HG02943 (cell line): ENCODE measurements around the gene MLPH.

Source experiments
- ATAC-seq: cut with Tn5 transposase; IDR thresholded peaks from one replicate; pipeline ENCODE4 v1.9.1; 2021; ENCODE audit warnings: mild to moderate bottlenecking, low read depth, moderate library complexity; ENCODE audit not compliant: unreplicated experiment

Gene MLPH

DNA sequence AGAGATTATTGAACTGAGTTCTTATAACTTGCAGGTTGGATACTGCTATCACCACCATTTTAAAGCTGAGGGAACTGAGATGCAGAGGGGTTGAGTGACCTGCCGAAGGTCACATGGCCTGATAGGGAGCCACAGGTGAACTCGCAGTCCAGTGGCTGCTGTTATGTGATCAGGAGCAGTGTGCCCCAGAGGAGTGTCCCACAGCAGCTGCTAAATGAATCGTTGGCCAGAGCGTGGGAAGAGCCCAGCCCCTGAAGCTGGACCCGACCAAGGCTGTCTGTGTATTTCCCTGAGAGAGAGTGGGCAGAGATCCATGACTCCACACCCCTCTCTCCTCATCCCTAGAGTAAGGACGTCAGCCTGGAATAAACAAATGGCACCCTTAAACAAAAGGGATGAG, 52.6 kb downstream of the MLPH start:
- no peak for ATAC-seq

DNA sequence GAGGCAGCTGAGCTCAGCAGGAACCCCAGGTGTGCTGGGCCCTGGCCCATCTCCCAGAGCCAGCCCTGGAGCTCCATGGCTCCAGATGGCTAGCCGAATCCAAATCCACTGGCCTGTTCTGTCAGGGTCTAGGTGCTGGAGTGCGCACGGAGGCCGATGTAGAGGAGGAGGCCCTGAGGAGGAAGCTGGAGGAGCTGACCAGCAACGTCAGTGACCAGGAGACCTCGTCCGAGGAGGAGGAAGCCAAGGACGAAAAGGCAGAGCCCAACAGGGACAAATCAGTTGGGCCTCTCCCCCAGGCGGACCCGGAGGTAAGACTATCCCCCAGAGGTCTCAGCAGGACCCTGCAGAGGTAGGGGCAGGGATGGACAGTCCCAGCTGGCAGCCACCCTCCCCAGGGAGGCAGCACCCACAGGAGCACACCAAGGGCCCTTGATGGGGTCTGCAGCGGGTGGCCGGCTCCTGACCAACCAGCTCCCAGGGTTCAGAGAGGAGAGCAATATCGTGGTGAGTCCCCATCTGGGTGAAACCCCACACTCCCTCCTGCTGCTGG, 53.2 kb downstream of the MLPH start:
- ATAC-seq = no peak

DNA sequence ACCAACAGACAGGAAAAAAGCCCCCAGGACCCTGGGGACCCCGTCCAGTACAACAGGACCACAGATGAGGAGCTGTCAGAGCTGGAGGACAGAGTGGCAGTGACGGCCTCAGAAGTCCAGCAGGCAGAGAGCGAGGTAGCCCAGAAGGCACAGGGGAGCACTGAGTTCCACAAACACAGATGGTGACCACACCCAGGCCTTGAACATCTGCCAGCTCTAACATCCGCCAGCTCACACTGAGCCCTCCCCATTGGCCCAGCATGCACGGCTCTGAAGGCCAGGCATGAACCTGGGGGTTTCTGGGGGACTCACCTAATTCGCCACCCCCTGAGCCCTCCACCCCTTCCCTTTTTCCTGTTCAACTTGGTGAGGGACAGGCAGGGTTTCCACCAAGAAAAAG, 53.8 kb downstream of the MLPH start:
- no peak for ATAC-seq

DNA sequence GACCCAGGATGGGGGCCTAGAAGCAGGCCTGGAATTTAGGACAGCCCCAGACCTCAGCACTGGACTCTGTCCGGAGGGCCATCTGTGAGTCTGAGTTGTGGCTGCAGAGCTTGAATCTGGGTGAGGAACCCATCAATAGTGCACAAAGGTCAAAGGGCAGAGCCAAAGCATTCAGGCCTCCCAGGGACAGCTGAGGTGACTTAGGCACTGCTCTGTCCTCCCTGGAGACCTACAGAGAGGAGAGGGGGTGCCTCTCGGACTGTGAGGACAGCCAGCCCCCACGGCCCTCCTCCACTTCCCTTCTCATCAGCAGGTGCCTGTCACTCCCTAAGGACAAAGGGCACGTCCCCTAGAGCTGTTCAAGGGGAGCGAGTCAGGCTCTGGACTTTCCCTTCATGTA, 54.2 kb downstream of the MLPH start:
- no peak for ATAC-seq

DNA sequence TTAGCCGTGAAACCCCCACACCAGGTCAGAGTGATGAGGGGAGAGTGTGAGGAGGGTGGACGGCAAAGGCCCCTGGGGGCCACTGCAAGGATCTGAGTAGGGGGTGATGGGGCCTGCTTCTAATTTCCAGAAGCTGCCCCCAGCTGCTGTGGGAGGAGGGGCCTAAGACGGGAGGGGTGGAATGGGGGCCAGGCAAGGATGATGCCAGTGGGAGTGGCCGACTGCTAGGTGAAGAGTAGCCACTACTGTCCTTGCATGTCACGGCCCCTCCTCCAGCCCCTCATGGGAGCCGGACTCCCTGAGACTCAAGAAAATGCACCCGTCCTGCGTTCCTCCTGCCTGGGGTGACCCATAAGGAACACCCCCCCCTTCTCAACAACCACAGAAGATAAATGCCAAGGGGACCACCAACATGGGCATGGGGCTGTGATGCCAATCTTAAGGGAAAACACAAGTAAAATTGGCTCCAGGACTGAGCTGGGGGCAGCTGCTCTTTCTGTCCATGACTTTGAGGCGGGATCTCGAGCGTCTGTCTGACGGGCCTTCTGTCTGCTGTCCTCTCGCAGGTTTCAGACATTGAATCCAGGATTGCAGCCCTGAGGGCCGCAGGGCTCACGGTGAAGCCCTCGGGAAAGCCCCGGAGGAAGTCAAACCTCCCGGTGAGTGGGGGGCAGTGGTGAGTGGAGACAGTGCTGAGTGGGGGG, 55.1 kb downstream of the MLPH start:
- ATAC-seq = no peak

DNA sequence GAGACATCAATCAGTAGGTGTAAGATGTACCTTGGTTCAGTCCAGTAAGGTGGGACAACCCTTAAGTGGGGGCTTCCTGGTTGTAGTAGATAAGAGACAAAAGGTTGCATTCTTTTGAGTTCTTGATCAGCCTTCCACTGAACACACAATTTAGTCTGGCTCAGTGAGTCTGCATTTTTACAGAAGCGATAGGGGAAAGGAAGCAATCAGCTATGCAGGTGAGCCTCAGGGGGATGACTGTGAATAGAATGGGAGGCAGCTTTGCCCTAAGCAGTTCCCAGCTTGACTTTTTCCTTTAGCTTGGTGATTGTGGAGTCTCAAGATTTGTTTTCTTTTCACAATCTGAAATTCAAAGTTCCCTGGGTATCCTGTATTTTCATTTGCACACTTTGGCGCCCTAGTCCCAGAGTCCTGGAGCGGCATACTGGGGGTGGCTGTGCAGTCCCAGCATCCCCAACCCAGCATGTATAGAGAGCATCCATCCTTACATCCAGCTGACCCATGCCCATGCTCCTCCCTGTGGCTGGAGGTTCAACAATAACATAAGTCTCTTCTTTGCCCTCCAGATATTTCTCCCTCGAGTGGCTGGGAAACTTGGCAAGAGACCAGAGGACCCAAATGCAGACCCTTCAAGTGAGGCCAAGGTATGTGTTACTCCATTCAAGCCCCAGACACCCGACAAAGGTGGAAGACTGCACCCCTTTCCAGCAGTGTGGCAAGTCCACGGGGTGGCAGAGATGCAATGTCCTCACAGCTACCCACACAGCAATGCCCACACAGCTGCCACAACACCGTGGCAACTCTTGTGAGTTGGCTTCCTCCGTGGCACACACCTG, 59.2 kb downstream of the MLPH start:
- no peak for ATAC-seq

DNA sequence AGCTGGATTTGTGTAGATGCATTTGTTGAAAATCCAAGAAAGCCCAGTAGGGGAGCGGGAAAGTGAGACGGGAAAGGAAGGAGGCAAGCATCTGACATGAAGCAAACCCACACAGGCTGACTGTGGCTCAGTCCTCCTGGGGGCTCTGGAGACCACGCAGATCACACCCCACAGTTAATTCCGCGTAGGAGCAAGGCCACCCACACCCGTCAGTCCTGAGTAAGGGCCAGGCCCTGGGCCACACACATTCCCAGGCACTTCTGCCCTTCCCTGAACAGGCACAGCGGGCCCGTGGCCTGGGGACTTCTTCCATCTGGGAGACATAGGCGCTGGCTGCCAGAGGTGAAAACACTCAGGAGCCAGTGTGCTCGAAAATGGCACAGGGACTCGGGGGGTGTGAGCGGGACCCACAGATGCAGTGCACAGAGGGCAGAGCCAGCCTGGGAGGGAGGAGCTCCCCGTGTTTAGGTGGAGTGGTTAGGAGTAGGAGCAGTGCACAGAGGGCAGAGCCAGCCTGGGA, 59.9 kb downstream of the MLPH start:
- no peak for ATAC-seq

DNA sequence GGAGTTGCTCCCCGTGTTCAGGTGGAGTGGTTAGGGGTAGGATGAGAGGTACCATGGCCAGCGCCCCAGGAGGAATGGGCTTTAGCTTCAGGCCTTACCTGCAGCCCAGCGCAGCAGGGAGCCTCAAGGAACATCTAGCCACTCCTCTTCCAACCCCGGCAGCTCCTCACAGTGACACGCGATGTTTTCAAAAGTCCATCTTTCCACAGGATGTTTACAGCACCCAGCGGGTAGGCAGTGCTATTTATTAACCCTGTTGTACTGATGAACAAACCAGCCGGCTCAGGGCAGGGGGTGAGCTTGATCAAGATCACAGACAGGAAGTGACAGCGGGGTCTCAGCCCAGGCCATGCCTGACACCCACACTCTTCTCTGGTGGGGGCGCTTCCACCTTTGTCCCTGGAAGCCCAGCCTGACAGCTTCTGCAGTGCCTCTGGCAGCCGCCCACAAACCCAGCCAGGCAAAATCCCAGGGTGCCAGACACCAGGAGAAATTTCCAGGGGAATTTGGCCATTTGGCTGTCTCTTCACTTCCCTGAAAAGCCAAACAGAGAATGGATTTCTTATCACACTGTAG, 60.9 kb downstream of the MLPH start:
- no peak for ATAC-seq

DNA sequence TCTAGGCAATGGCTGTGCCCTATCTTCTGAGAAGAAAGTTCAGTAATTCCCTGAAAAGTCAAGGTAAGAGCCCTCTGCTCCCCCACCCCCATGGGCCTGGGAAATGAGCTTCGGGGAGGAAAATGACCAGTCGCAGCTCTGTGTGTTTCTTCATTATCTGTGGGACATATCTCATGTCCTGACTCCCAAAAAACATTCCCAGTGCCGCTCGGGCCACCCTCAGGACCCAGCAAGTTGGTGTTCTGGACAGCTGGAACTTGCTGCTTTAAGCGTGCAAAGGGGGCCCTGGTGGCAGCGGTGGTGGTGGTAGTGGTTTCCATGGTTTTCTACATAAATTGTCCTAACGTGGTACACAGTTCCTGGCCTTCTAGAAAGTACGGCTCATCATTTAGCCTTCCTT, 62.2 kb downstream of the MLPH start:
- no peak for ATAC-seq

DNA sequence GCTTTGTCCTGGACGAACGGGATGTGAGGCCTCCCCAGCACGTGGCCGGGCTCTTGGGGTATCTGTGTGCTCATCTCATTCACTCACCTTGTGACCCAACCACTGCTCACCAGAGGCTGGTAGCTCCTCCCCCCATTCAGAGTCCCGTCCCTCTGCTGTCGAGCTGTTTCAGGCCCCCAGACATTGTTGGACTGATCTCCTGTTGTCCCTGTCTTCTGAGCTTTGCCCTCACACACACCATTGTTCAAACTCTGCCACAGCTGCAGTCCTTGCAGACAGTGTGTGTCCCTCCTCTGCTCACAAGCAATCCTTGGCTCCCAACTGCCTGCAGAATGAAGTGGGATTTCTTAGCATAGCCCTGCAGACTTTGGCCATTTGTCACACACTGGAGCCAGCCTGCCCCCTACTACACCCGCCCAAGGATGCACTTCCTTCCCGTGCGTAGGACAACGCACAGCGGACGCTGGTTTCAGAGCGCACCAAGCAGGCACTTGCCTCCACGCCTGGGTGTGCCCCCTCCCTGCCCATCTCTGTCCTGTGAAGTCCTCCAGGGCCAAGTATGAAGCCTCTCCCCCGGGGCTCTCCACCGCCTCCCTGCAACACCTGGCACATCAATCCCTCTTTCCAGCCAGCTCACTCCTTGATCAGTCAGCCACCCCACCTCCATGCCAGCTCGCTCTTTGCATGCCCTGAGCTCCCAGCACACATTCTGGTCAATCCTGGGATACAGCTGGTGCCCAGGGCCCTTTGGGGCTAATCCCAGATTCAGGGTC, 62.8 kb downstream of the MLPH start:
- no peak for ATAC-seq

DNA sequence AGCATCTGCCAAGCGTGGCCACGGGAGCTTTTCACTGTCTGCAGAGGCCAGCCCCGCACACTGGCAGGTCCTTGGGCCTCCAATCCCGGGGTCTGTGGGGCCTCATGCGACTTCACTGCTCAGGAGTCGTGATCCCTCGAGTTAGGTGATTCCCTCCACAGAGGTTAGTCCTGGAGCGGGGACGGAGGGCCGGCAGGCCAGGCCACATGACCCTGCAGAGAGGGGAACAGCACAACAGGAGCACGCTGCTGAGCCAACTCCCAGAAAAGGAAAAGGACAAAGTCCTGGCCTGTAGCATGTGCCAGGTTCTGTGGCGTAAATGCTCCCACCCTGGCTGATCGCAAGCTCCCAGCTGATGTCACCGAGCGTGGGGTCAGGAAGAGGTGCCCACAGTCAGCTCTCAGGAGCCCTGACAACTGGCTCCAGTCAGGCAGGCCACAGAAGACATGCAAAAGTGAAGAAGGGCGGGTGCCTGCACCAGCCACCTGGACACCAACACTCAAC, 64.1 kb downstream of the MLPH start:
- no peak for ATAC-seq

DNA sequence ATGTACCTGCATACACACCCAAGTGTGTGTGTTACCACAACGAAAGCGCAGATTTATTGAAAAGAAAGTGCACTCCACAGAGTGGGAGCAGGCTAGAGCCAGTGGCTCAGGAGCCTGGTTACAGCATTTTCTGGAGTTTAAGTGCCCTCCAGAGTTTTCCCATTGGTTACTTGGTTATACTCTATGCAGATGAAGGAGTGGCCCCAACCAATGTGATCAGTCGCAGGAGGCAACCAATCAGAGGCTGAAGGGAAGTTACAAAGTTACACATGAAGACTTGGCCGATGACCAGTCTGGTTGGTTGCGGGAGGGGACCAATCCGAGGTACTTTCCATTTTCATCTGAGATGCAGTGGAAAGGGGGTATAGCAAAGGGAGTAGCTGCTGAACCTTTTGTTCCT, 65.9 kb downstream of the MLPH start:
- ATAC-seq = no peak

DNA sequence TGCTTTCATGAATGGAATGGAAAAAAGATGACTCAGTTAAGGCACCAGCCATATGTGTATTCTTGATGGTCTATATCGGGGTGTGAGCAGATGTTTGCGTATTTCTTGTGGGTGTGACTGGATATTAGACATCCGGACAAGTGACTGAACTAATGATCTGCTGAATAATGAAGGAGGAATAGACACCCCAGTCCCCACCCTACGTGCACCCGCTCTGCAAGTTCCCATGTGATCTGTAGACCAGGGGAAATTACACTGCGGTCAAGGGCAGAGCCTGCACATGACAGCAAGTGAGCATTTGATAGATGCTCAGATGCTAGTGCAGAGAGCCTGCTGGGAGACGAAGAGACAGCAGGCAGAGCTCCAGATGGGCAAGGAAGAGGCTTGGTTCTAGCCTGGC, 66.9 kb downstream of the MLPH start:
- no peak for ATAC-seq

DNA sequence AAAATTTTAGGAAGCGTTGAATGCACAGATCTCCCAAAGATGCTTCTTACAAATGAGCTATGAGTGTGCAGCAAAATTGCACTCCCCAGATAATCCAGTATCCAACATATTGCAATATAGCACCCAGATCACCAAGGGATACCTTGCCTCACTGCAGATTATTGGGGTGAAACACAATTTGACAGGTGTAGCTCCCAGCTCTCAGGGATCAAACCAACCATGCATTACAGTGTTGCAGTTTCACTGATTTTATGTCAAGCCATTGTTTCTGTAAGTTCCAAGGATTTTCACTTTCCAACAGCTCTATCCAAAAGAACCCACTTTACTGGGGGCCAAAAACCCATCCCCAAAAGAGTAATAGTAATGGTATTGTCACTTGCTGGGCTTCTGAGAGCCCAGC, 68.5 kb downstream of the MLPH start:
- no peak for ATAC-seq

DNA sequence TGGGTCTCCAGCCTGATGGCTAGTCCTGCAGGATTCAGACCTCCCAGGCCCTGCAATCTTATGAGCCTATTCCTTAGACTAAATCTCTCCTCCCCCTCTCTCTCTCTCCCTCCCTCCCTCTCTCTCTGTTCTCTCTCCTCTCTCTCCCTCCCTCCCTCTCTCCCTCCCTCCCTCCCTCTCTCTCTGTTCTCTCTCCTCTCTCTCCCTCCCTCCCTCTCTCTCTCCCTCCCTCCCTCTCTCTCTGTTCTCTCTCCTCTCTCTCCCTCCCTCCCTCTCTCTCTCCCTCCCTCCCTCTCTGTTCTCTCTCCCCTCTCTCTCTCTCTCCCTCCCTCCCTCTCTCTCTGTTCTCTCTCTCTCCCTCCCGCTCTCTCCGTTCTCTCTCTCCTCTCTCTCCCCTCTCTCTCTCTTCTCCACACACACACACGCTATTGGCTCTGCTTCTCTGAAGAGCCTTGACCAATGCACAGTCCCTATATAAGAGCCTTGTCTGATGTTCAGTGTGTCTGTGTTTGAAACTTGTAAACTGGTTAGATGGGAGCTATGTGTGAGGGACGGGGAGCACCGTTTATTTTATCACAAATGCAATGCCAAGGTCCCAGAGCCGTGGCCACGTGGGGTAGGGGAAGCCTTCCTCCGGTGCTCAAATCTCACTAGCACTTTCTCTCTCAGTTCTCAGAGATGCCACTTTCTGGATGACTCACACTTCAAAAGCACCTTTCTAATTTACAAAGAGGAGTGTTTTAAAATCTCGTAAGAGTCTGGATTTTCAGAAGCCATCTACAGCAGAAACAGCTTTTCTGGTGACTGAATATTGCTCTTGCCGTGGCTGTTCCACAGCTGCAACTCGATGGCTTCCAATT, 70.0 kb downstream of the MLPH start:
- peak; percentile 88 for ATAC-seq

DNA sequence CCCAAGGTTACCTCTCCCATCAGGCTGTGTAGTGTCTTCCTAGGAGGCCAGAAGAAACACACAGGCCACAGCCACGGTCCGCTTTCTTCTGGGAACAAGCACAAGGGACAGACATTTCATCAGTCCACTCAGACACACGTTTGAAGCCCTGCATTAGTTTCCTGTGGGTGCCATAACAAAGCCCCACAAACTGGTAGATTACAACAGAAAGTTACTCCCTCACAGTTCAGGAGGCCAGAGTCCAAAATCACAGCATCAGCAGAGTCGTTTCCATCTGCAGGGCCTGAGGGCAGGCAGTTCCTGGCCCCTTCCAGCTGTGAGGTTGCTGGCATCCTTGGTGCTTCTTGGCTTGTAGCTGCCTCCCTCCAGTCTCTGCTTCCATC, 70.6 kb downstream of the MLPH start:
- peak; percentile 24 for ATAC-seq

DNA sequence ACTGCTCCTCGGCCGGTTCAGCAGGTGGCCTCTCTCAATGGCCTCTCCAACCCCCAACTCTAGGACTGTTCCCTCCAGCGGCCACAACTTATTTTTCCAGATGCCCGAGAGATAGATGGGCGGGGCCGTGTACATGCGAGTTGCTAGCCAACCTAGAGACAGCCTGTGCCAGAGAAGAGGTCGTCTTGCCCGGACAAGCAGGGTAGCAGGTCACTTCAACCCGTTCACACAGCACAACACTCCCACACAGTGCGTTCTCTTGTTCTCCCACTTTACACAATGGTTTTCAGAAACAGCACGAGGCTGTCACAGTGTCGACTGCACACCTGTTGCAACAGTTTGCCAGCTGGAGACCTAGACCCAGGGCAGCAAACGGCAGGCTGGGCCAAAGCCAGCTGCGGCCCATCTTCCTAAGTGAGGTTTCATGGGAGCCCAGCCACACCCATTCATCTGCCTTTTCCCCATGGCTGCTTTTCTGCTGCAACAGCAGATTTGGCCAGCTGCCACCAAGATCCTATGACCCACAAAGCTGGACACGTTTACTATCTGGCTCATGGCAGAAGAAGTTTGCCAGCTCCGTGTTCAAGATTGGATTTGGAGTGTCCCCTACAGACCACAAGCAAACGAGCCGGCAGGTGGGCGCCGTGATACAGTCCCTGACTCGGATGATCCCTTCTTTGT, 72.0 kb downstream of the MLPH start:
- no peak for ATAC-seq

DNA sequence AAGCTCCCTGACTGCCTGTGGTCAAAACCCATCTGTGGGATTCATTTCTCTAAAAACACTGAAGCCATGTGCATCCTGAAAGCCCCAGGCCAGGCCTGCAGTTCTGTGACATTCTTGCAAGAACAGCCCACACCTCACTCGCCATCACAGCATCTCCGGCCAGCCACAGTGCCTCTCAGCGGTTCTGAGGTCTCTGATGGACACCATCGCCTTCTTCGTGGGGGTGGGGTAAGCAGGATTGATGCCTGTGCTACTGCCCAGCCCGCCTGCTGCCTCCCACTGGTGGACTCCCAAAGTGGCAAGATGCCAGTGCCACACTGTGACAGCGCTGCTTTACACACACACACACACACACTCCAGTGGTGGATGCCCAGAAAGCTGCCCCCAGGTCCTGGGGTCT, 74.2 kb downstream of the MLPH start:
- no peak for ATAC-seq

DNA sequence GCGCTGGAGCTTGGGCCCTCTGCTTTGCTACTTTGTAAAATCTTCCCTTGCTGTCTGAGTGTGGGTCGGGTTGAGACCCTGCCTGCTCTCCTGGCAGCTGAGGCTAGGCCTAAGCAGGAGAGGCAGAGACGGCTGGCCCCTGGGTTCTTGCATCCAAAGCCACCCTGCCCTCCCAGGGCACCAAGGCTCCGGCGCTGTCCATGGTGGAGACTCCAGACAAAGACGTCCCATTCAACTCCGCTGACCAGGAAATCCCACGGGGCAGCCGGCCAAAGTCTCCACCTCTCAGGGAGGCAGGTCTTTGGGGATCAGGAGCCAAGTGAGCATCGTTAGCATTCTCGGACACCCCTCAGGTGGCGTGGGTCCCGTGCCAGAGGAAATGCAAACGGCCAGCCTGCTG, 76.8 kb downstream of the MLPH start:
- no peak for ATAC-seq
